ENCODE data around the gene PLEKHM1.
A peak's percentile ranks its signal among the peaks of the same experiment; 100 is the strongest.

PLEKHM1 gene

GRCh38 chr17:45425984-45426413, 64.5 kb downstream of the PLEKHM1 start:
- no peak for DNase-seq

- no peak for DNase-seq
These were observed 65.2 kb downstream of the PLEKHM1 start for GRCh38 chr17:45425125-45425983.

GRCh38 chr17:45424769-45425124, 65.8 kb downstream of the PLEKHM1 start:
- no peak for DNase-seq

GRCh38 chr17:45423975-45424335, 66.6 kb downstream of the PLEKHM1 start:
- DNase-seq: no peak

GRCh38 chr17:45423304-45423974, 67.1 kb downstream of the PLEKHM1 start:
- DNase-seq: no peak

- no peak for DNase-seq
These were observed 75.3 kb downstream of the PLEKHM1 start for GRCh38 chr17:45414990-45415881.

GRCh38 chr17:45413498-45413923, 77.0 kb downstream of the PLEKHM1 start:
- DNase-seq: no peak

GRCh38 chr17:45411348-45412105, 79.0 kb downstream of the PLEKHM1 start:
- no peak for DNase-seq

GRCh38 chr17:45410144-45411091, 80.1 kb downstream of the PLEKHM1 start:
- peak; percentile 48 to 57 for DNase-seq

GRCh38 chr17:45409659-45410076, 80.9 kb downstream of the PLEKHM1 start:
- DNase-seq: no peak

- DNase-seq: no peak
These were observed 81.7 kb downstream of the PLEKHM1 start for GRCh38 chr17:45408611-45409421.

- no peak for DNase-seq
These were observed 84.4 kb downstream of the PLEKHM1 start for GRCh38 chr17:45406107-45406506.

GRCh38 chr17:45405250-45406086, 85.1 kb downstream of the PLEKHM1 start:
- no peak for DNase-seq

GRCh38 chr17:45404870-45405249, 85.7 kb downstream of the PLEKHM1 start:
- DNase-seq: no peak

- DNase-seq: no peak
These were observed 86.5 kb downstream of the PLEKHM1 start for GRCh38 chr17:45403906-45404490.

- no peak for DNase-seq
These were observed 87.6 kb downstream of the PLEKHM1 start for GRCh38 chr17:45402916-45403315.

- DNase-seq: no peak
These were observed 91.7 kb downstream of the PLEKHM1 start for GRCh38 chr17:45398800-45399199.

- no peak for DNase-seq
These were observed 92.7 kb downstream of the PLEKHM1 start for GRCh38 chr17:45397796-45398195.

Data from stimulated activated CD4-positive, alpha-beta T cell treated with anti-CD3 and anti-CD28 coated beads, Interleukin-2, amount 100 ng/mL, for 48 hours (primary cell).